ENCODE data around the gene SLC35F4. TPM values are rescaled to one million over a fixed set of nuclear protein-coding genes. Genes with fewer than 3 reads are reported as not detected.

SLC35F4 gene
- total RNA-seq, 1 donor from 2014 or later, result not detected

GRCh38 chr14:57751400-57751799 is 114.5 kb downstream of the SLC35F4 start:
- DNase-seq (ENCODE audit: low read depth), result no peak
- TF ChIP-seq CTCF (conservative IDR thresholded peaks at IDR 0.05; ENCODE audit: low read depth, low read length), result no peak
- H3K4me3 ChIP-seq (ENCODE audit: low read depth, low read length), result no peak overlapping the region

GRCh38 chr14:57749267-57749666 is 116.6 kb downstream of the SLC35F4 start:
- DNase-seq (ENCODE audit: low read depth), result no peak
- no peak for TF ChIP-seq CTCF (conservative IDR thresholded peaks at IDR 0.05; ENCODE audit: low read depth, low read length)

GRCh38 chr14:57748279-57748678 is 117.6 kb downstream of the SLC35F4 start:
- TF ChIP-seq CTCF (conservative IDR thresholded peaks at IDR 0.05; ENCODE audit: low read depth, low read length), result no peak
- H3K4me3 ChIP-seq (ENCODE audit: low read depth, low read length), result no peak overlapping the region
- DNase-seq (ENCODE audit: low read depth), result no peak

More at GRCh38 chr14:57749267-57749666, 116.6 kb downstream of the SLC35F4 start:
- H3K4me3 ChIP-seq (ENCODE audit: low read depth, low read length), result no peak overlapping the region

GRCh38 chr14:57747036-57747435 is 118.9 kb downstream of the SLC35F4 start:
- H3K4me3 ChIP-seq (ENCODE audit: low read depth, low read length), result no peak overlapping the region
- TF ChIP-seq CTCF (conservative IDR thresholded peaks at IDR 0.05; ENCODE audit: low read depth, low read length), result no peak
- no peak for DNase-seq (ENCODE audit: low read depth)

- no peak for TF ChIP-seq CTCF (conservative IDR thresholded peaks at IDR 0.05; ENCODE audit: low read depth, low read length)
- H3K4me3 ChIP-seq (ENCODE audit: low read depth, low read length), result no peak overlapping the region
- DNase-seq (ENCODE audit: low read depth), result no peak
These were observed 119.3 kb downstream of the SLC35F4 start for GRCh38 chr14:57746563-57746962.

GRCh38 chr14:57739516-57739915 is 126.4 kb downstream of the SLC35F4 start:
- DNase-seq (ENCODE audit: low read depth), result no peak
- H3K4me3 ChIP-seq (ENCODE audit: low read depth, low read length), result no peak overlapping the region
- TF ChIP-seq CTCF (conservative IDR thresholded peaks at IDR 0.05; ENCODE audit: low read depth, low read length), result no peak

GRCh38 chr14:57737598-57737997 is 128.3 kb downstream of the SLC35F4 start:
- TF ChIP-seq CTCF (conservative IDR thresholded peaks at IDR 0.05; ENCODE audit: low read depth, low read length), result no peak
- no peak overlapping the region for H3K4me3 ChIP-seq (ENCODE audit: low read depth, low read length)

More at GRCh38 chr14:57737598-57737997, 128.3 kb downstream of the SLC35F4 start:
- DNase-seq (ENCODE audit: low read depth), result no peak
